Astrocyte of the cerebellum (primary cell): ENCODE results near the gene YTHDF2.
"Not testable (repeated sequence)": the region's sequence is repeated elsewhere in the genome, so short reads cannot be mapped to it uniquely, and the experiment has no call there.

Experiments used
- DNase-seq: peaks from one replicate; pipeline ENCODE4 v3.0.0-alpha.2; 2011; ENCODE audit warnings: low read depth
- H3K4me3 ChIP-seq: 2 replicates; pipeline ENCODE4 v1.5.1; 2011; ENCODE audit warnings: mild to moderate bottlenecking, low read depth, low read length, moderate library complexity
- in situ Hi-C: cut with HindIII; loops from 2 replicates; pipeline ENCODE4 v1.10.0; 2017; ENCODE audit warnings: low sequenced_read_pairs
- TF ChIP-seq, protein P1 (sequence below): IDR thresholded peaks from 2 replicates; pipeline ENCODE4 v1.5.1; 2012; ENCODE audit warnings: low read length, low read depth, moderate library complexity, mild to moderate bottlenecking; ENCODE audit errors: missing control alignments

Gene YTHDF2

DNA sequence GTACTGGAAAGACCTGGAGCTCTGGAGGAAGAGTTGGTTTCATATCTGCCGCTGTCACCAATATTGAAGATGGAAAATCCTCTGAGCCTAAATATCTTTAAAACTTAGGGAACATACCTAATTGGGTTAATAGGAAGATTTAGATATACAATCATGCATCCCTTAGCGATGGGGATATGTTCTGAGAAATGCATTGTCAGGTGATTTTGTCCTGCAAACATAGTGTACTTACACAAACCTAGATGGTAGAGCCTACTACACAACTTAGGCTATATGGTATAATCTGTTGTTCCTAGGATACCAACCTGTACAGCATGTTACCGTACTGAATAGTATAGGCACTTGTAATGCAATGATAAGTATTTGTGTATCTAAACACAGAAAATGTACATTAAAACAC is 22.5 kb downstream of the YTHDF2 start:
- TF ChIP-seq, protein P1, sequence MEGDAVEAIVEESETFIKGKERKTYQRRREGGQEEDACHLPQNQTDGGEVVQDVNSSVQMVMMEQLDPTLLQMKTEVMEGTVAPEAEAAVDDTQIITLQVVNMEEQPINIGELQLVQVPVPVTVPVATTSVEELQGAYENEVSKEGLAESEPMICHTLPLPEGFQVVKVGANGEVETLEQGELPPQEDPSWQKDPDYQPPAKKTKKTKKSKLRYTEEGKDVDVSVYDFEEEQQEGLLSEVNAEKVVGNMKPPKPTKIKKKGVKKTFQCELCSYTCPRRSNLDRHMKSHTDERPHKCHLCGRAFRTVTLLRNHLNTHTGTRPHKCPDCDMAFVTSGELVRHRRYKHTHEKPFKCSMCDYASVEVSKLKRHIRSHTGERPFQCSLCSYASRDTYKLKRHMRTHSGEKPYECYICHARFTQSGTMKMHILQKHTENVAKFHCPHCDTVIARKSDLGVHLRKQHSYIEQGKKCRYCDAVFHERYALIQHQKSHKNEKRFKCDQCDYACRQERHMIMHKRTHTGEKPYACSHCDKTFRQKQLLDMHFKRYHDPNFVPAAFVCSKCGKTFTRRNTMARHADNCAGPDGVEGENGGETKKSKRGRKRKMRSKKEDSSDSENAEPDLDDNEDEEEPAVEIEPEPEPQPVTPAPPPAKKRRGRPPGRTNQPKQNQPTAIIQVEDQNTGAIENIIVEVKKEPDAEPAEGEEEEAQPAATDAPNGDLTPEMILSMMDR: no peak
- in situ Hi-C loops: no loop called here
- H3K4me3 ChIP-seq: no peak overlapping the region
- DNase-seq: no peak

DNA sequence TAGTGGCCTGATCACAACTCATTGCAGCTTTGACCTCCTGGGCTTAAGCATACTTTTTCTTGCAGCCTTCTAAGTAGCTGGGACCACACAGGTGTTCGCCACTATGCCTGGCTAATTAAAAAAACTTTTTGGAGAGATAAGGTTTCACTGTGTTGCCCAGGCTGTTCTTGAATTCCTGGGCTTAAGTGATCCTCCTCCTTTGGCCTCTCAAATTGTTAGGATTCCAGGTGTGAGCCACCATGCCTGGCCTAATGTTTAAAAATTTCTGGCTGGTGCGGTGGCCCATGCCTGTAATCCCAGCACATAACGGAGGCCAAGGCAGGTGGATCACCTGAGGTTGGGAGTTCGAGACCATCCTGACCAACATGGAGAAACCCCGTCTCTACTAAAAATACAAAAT is 24.4 kb downstream of the YTHDF2 start:
- TF ChIP-seq, protein P1: no peak
- DNase-seq: no peak
- in situ Hi-C loops: no loop called here
- no peak overlapping the region for H3K4me3 ChIP-seq

DNA sequence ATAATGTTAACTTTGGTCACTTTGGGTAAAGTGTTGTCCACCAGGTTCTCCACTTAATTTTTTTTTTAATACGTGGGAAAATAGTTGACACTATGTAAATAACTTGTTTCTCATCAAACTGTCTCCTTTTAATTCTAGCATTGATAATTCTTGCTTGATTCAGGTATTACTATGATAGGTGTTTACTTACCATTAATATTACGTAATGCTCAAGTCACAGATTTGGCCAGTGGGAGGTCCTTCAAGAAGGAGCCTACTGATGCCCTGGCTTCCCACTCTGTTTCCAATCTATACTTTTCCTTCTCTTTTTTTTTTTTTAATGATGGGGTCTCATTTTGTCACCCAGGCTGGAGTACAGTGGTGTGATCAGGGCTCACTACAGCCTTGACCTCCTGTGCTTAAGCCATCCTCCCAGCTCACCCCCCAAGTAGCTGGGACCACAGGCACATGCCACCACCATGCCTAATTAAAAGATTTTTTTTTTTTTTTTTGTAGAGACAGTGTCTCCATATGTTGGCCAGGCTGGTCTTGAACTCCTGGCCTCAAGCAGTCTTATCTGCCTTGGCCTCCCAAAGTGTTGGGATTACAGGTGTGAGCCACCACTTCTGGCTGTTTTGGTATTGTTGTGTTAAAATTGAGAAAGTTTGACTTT is 29.9 kb downstream of the YTHDF2 start:
- no peak overlapping the region for H3K4me3 ChIP-seq
- TF ChIP-seq, protein P1: no peak
- in situ Hi-C loops: no loop called here
- DNase-seq: no peak

DNA sequence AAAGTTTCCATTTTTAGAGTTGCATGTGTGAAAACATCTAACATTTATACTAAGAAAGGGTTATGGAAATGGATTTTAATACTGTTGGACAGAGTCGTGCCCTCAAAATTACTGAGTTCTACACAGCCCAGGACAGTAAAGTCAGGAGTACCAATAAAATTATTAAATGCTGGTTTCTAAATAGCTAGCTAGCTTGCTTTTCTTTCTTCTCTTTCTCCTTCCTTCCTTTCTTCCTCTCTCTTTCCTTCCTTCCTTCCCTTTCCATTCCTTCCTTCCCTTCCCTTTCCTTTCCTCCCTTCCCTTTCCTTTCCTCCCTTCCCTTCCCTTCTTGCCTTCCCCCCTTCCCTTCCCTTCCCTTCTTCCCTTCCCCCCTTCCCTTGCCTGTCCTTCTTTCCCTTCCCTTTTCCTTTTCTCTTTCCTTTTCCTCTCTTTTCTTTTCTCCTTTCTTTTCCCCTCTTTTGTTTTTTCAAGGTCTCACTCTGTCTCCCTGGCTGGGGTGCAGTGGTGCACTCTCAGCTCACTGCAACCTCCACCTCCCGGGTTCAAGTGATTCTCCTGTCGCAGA is 33.9 kb downstream of the YTHDF2 start:
- DNase-seq: no peak
- in situ Hi-C loops: no loop called here
- TF ChIP-seq, protein P1: no peak
- no peak overlapping the region for H3K4me3 ChIP-seq

DNA sequence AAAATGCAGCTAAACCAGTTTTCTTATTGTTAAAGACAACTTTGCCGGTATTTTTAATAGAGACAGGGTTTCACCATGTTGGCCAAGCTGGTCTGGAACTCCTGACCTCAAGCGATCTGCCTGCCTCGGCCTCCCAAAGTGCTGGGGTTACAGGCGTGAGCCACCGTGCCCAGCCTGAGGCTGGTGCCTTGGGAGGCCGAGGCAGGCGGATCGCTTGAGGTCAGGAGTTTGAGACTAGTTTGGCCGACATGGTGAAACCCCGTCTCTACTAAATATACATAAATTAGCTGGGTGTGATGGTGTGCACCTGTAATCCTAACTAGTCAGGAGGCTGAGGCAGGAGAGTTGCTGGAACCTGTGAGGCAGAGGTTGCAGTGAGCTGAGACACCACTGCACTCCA is 35.2 kb downstream of the YTHDF2 start:
- DNase-seq, H3K4me3 ChIP-seq, in situ Hi-C loops: not testable (repeated sequence)

DNA sequence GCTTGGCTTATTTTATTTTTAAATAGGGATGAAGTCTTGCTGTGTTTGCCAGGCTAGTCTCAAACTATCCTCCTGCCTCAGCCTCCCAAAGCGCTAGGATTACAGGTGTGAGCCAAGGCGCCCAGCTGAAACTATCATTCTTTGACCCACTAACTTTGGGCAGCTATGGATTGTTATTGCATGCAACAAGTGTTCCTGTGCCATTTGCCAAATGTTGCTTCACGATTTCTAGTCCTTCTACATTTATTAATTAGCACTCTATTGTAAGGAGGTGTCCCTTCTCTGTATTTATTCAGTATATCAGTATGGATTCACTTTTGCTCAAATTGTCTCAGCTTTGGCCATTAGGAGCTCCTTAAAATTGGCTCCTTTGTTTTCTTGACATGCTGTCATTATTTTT is 36.4 kb downstream of the YTHDF2 start:
- in situ Hi-C loops: no loop called here
- TF ChIP-seq, protein P1: no peak
- DNase-seq: no peak
- H3K4me3 ChIP-seq: no peak overlapping the region

DNA sequence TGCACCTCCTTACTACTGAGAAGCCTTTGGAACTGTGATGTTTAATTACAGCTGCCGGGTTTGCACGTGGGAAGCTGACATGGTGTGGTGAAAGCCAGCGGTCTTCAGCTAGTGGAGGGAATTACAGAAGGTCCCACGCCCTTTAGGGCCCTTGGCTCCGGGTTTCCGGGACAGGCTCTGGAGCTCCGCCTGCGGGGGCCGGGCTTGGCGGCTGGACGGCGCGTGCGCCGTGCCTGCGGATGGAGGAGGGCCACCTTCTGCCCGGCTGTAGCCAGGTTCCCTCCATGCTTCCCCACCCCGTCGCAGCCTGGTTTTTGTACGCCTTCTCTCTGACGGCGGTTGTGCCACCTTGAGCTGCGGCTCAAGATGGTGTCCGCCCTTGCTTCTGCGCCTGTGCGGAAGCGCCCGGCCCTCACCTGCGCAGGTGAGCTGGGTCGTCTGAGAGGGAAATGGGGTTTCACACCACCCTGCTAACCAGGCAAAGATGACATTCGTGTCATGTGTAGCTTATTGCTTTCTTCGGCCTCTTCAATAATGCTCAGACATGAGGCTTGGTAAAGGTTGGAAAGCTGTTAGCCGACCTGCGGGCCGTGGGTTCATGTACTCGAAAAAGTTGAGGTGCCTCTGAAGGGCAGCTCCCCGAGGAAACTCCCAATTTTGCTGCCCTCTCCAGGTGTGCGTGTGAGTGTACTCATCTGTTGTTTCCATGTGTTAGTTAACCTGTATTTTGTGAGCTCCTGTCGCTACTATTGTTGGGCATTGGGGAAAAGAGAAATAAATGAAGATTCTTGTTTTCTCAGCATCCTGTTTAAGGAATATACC is 38.6 kb downstream of the YTHDF2 start:
- DNase-seq: no peak
- H3K4me3 ChIP-seq: peak overlapping the region; percentile 8
- in situ Hi-C loops: no loop called here
- TF ChIP-seq, protein P1: no peak
